B cell (primary cell): ENCODE data around the gene SCN8A. TPM values are rescaled to one million over a fixed set of nuclear protein-coding genes. Genes with fewer than 3 reads are reported as not detected.

Experiments used
- ATAC-seq: fragments of 200-7000 bp; cut with Tn5 transposase; one replicate; pipeline ENCODE4 v1.10.0; 2021; ENCODE audit warnings: low read depth, mild to moderate bottlenecking, moderate number of reproducible peaks, moderate library complexity
- CTCF ChIA-PET: fragments of 350-600 bp; sonication (Branson Sonifier 250); formaldehyde crosslinking; loops from one replicate; lab custom pipeline; 2021; ENCODE audit warnings: antibody characterized with exemption, inconsistent platforms; lab: Charles Lee
- POLR2A ChIA-PET: fragments of 350-600 bp; sonication (Branson Sonifier 250); formaldehyde crosslinking; loops from one replicate; lab custom pipeline; 2021; ENCODE audit warnings: antibody characterized with exemption; lab: Charles Lee
- DNase-seq: peaks from one replicate; pipeline ENCODE4 v3.0.0; 2013
- H2AFZ ChIP-seq: 2 replicates; pipeline ENCODE4 v1.6.1; 2012; ENCODE audit warnings: mild to moderate bottlenecking, low read depth, low read length; ENCODE audit not compliant: insufficient read depth, poor library complexity, severe bottlenecking
- H3K27ac ChIP-seq, 2 donors: 1 replicate in 1 of 2; 2 replicates in 1 of 2; pipeline ENCODE4 v1.5.1; 2012 to 2013; ENCODE audit warnings: low read length in 2 of 2, mild to moderate bottlenecking in 2 of 2, moderate library complexity in 1 of 2
- H3K27me3 ChIP-seq, 4 experiments: fragments of 200-600 bp in 1 of 4; sonication (generic) in 1 of 4; replicated peaks in 1 of 4; 1 replicate in 2 of 4; 2 replicates in 2 of 4; pipeline versions ENCODE4 v1.6.1 to v1.7.0; 2013 to 2016; ENCODE audit warnings: low read length in 3 of 4, mild to moderate bottlenecking in 2 of 4, mixed read lengths in 1 of 4, moderate library complexity in 1 of 4; ENCODE audit not compliant: insufficient read depth in 4 of 4, control insufficient read depth in 3 of 4; ENCODE audit errors: control extremely low read depth in 1 of 4
- H3K36me3 ChIP-seq, 2 experiments: replicated peaks in 1 of 2; 1 replicate in 1 of 2; 2 replicates in 1 of 2; pipeline versions ENCODE4 v1.6.1 to v1.7.1; 2013; ENCODE audit warnings: low read length in 1 of 2; ENCODE audit not compliant: insufficient read depth in 2 of 2, control insufficient read depth in 1 of 2; ENCODE audit errors: control extremely low read depth in 1 of 2, extremely low read depth in 1 of 2
- H3K4me1 ChIP-seq, 2 donors: fragments of 200-600 bp in 1 of 2; sonication (generic) in 1 of 2; 1 replicate in 1 of 2; 2 replicates in 1 of 2; pipeline versions ENCODE4 v1.5.1 to v1.6.1; 2013 to 2017; ENCODE audit warnings: low read length in 2 of 2; ENCODE audit not compliant: control insufficient read depth in 2 of 2, insufficient read depth in 2 of 2
- H3K4me2 ChIP-seq: replicated peaks from 2 replicates; pipeline ENCODE3; 2012; ENCODE audit warnings: mild to moderate bottlenecking, low read depth, low read length; ENCODE audit not compliant: poor library complexity, severe bottlenecking
- H3K4me3 ChIP-seq, 5 experiments: fragments of 200-600 bp in 1 of 5; sonication (generic) in 1 of 5; 1 replicate in 3 of 5; 2 replicates in 2 of 5; pipeline versions ENCODE4 v1.5.1 to v1.7.0; 2011 to 2016; ENCODE audit warnings: low read length in 4 of 5, mild to moderate bottlenecking in 4 of 5, low read depth in 2 of 5, control low read depth in 1 of 5, moderate library complexity in 1 of 5; ENCODE audit not compliant: insufficient read depth in 1 of 5; ENCODE audit errors: control extremely low read depth in 1 of 5, extremely low read depth in 1 of 5
- H3K79me2 ChIP-seq: fragments of 200-600 bp; sonication (generic); one replicate; pipeline ENCODE4 v1.6.0; 2016; ENCODE audit warnings: low read length; ENCODE audit not compliant: control insufficient read depth, insufficient read depth
- H3K9ac ChIP-seq: fragments of 200-600 bp; sonication (generic); 2 replicates; pipeline ENCODE4 v1.6.1; 2017; ENCODE audit warnings: mild to moderate bottlenecking, low read length, moderate library complexity
- H3K9me3 ChIP-seq, 3 donors: one replicate each; pipeline versions ENCODE4 v1.6.1 to v1.7.1; 2013; ENCODE audit warnings: low read length in 2 of 3; ENCODE audit not compliant: control insufficient read depth in 2 of 3, insufficient read depth in 1 of 3; ENCODE audit errors: control extremely low read depth in 1 of 3
- H4K20me1 ChIP-seq: 2 replicates; pipeline ENCODE4 v1.6.0; 2012; ENCODE audit warnings: mild to moderate bottlenecking, low read length; ENCODE audit not compliant: insufficient read depth, control insufficient read depth, poor library complexity, severe bottlenecking
- H3K27ac Mint-ChIP-seq: one replicate; pipeline ENCODE4 v1.8.0; 2021; ENCODE audit warnings: mixed read lengths
- H3K27me3 Mint-ChIP-seq: one replicate; pipeline ENCODE4 v1.8.0; 2021; ENCODE audit warnings: mixed read lengths
- H3K4me1 Mint-ChIP-seq: one replicate; pipeline ENCODE4 v1.8.0; 2021; ENCODE audit warnings: mixed read lengths
- H3K4me3 Mint-ChIP-seq: one replicate; pipeline ENCODE4 v1.8.0; 2021; ENCODE audit warnings: mixed read lengths
- H3K9me3 Mint-ChIP-seq: one replicate; pipeline ENCODE4 v1.8.0; 2022; ENCODE audit warnings: mixed read lengths; ENCODE audit not compliant: insufficient read depth
- EZH2 ChIP-seq: IDR thresholded peaks from 2 replicates; pipeline ENCODE4 v1.6.1; 2012; ENCODE audit warnings: borderline replicate concordance, low read depth, mild to moderate bottlenecking, moderate library complexity, low read length; ENCODE audit not compliant: insufficient read depth, poor library complexity, severe bottlenecking
- WGBS: methylation state at CpG from one replicate; pipeline ENCODE4 v1.1.5; 2013; ENCODE audit warnings: missing lambda C conversion rate; ENCODE audit not compliant: insufficient coverage; 5-methylcytosine and 5-hydroxymethylcytosine counted together
- intact Hi-C: fragments of 100-400 bp; cut with micrococcal nuclease; formaldehyde crosslinking; loops from one replicate; pipeline ENCODE4 v1.10.0; 2022
- polyA plus RNA-seq: library from polyadenylated mRNA; depleted of rRNA; stranded (reverse); fragments of >200 nt; gene quantifications from 2 replicates; pipeline ENCODE4 v1.2.3, GENCODE V29; 2012
- total RNA-seq, 2 donors: library from RNA; stranded (reverse); fragments of 120-200 nt in 1 of 2; gene quantifications; 1 replicate in 1 of 2; 2 replicates in 1 of 2; pipeline versions ENCODE4 v1.2.3 to v1.2.4, GENCODE V29; 2013 to 2022
- TF ChIP-seq, protein P1 (sequence below): fragments of 200-600 bp; IDR thresholded peaks from one replicate; pipeline ENCODE4 v1.8.0; 2022; ENCODE audit warnings: antibody characterized with exemption, mild to moderate bottlenecking

Gene SCN8A
- total and polyA plus RNA-seq, 2 donors (not counting 1 experiment from before 2014, with no cell fraction given): 0.78 to 1.0 TPM

DNA sequence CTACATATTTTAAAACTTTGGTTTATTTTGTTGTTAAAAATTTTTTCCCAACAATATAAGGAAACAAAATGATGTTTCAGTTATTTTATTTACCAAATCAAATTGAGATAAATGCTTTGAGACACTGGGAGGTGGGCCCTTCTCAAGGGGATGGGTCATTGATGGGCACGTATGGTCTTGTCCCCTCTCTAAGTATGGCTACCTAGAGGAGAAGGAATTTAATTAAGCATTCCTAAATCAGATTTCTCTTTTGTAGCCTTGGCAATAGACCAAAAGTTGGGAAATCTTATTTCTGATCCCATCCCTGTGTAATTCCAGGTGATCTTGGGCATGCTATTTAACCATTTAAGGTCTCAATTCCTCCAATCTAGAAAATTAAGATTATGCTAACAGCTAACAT is 79.0 kb downstream of the SCN8A start:
- ATAC-seq (no peak), DNase-seq (no peak)
- Histone ChIP-seq H3K4me2 (no peak overlapping the region), H3K4me1 (no peaks in the 10 kb centered on the region), H2AFZ (no peak overlapping the region), H3K27ac (no peak overlapping the region), H3K36me3 (no peaks in the 10 kb centered on the region), H3K4me3 (no peak overlapping the region), H4K20me1 (no peaks in the 10 kb centered on the region), H3K9ac (no peak overlapping the region), H3K9me3 (no peaks in the 10 kb centered on the region), H3K79me2 (no peaks in the 10 kb centered on the region), H3K27me3 (no peaks in the 10 kb centered on the region)
- ChIA-PET CTCF (no interaction called here), POLR2A (no interaction called here)
- TF ChIP-seq, protein P1, sequence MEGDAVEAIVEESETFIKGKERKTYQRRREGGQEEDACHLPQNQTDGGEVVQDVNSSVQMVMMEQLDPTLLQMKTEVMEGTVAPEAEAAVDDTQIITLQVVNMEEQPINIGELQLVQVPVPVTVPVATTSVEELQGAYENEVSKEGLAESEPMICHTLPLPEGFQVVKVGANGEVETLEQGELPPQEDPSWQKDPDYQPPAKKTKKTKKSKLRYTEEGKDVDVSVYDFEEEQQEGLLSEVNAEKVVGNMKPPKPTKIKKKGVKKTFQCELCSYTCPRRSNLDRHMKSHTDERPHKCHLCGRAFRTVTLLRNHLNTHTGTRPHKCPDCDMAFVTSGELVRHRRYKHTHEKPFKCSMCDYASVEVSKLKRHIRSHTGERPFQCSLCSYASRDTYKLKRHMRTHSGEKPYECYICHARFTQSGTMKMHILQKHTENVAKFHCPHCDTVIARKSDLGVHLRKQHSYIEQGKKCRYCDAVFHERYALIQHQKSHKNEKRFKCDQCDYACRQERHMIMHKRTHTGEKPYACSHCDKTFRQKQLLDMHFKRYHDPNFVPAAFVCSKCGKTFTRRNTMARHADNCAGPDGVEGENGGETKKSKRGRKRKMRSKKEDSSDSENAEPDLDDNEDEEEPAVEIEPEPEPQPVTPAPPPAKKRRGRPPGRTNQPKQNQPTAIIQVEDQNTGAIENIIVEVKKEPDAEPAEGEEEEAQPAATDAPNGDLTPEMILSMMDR: no peak
- no peak for TF ChIP-seq EZH2
- no peaks in the 10 kb centered on the region for H3K4me1 Mint-ChIP-seq
- intact Hi-C loops: no loop called here
- peaks cover 15% of the 10 kb centered on the region for H3K27me3 Mint-ChIP-seq
- H3K27ac Mint-ChIP-seq: no peak overlapping the region
- H3K9me3 Mint-ChIP-seq: no peaks in the 10 kb centered on the region
- no peak overlapping the region for H3K4me3 Mint-ChIP-seq
- no CpG with 5 or more reads among the region's 1 CpG for WGBS

DNA sequence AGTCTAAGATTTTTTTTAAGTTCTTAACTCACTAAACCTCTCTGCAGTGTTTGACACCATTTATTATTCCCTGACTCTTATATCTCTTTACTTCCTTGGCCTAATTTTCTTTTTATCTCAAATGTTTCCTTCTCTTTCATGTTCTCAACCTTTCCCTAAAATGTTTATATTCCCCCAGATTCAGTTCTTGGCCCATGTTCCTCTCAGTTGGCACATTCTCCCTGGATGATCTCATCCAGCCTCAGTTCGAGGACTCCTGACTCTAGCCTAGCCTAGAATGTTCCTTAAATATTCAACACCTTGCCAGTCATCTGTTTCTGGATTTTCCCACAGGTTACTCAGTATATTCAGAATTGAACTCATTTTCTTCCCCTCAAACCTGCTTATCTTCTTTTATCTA is 81.3 kb downstream of the SCN8A start:
- Histone ChIP-seq H2AFZ (no peak overlapping the region), H3K4me1 (no peaks in the 10 kb centered on the region), H3K9ac (no peak overlapping the region), H4K20me1 (no peaks in the 10 kb centered on the region), H3K4me2 (no peak overlapping the region), H3K9me3 (no peaks in the 10 kb centered on the region), H3K27me3 (no peaks in the 10 kb centered on the region), H3K27ac (no peak overlapping the region), H3K4me3 (no peak overlapping the region), H3K79me2 (no peaks in the 10 kb centered on the region), H3K36me3 (no peaks in the 10 kb centered on the region)
- H3K9me3 Mint-ChIP-seq: no peaks in the 10 kb centered on the region
- peaks cover 20% of the 10 kb centered on the region for H3K27me3 Mint-ChIP-seq
- ATAC-seq (no peak), DNase-seq (no peak)
- H3K4me3 Mint-ChIP-seq: no peak overlapping the region
- H3K27ac Mint-ChIP-seq: no peak overlapping the region
- ChIA-PET CTCF (no interaction called here), POLR2A (no interaction called here)
- TF ChIP-seq, protein P1: no peak
- no peak for TF ChIP-seq EZH2
- intact Hi-C loops: no loop called here
- H3K4me1 Mint-ChIP-seq: no peaks in the 10 kb centered on the region
- 60% methylated on average over 1 of the region's 1 CpG for WGBS
